Type B pancreatic cell (in vitro differentiated cells): ENCODE data around the gene RNF151. TPM values are rescaled to one million over a fixed set of nuclear protein-coding genes. Genes with fewer than 3 reads are reported as not detected.

Experiments
- DNase-seq: peaks from one replicate; pipeline ENCODE4 v3.0.0; 2021; ENCODE audit warnings: mixed read lengths; ENCODE audit not compliant: unreplicated experiment; ENCODE audit errors: extremely low spot score
- H3K27ac Mint-ChIP-seq: 2 replicates; pipeline ENCODE4 v1.8.0; 2021; ENCODE audit warnings: mild to moderate bottlenecking, mixed read lengths
- H3K27me3 Mint-ChIP-seq: 2 replicates; pipeline ENCODE4 v1.8.0; 2021; ENCODE audit warnings: mixed read lengths
- H3K36me3 Mint-ChIP-seq: 2 replicates; pipeline ENCODE4 v1.8.0; 2021; ENCODE audit warnings: mixed read lengths
- H3K4me1 Mint-ChIP-seq: one replicate; pipeline ENCODE4 v1.8.0; 2021; ENCODE audit warnings: mixed read lengths; ENCODE audit not compliant: unreplicated experiment
- H3K4me3 Mint-ChIP-seq: 2 replicates; pipeline ENCODE4 v1.8.0; 2021; ENCODE audit warnings: mild to moderate bottlenecking, mixed read lengths
- H3K9me3 Mint-ChIP-seq: 2 replicates; pipeline ENCODE4 v1.8.0; 2021; ENCODE audit warnings: mixed read lengths
- total RNA-seq: library from RNA; stranded (reverse); gene quantifications from 2 replicates; pipeline ENCODE4 v1.2.1, GENCODE V29; 2021; ENCODE audit warnings: low replicate concordance
- TF ChIP-seq, protein P1 (sequence below): fragments of 200-600 bp; sonication (generic); conservative IDR thresholded peaks from 2 replicates; pipeline ENCODE4 v1.5.0; 2021; ENCODE audit warnings: antibody characterized with exemption, mild to moderate bottlenecking

Gene RNF151
- total RNA-seq, 1 donor from 2014 or later: not detected

DNA sequence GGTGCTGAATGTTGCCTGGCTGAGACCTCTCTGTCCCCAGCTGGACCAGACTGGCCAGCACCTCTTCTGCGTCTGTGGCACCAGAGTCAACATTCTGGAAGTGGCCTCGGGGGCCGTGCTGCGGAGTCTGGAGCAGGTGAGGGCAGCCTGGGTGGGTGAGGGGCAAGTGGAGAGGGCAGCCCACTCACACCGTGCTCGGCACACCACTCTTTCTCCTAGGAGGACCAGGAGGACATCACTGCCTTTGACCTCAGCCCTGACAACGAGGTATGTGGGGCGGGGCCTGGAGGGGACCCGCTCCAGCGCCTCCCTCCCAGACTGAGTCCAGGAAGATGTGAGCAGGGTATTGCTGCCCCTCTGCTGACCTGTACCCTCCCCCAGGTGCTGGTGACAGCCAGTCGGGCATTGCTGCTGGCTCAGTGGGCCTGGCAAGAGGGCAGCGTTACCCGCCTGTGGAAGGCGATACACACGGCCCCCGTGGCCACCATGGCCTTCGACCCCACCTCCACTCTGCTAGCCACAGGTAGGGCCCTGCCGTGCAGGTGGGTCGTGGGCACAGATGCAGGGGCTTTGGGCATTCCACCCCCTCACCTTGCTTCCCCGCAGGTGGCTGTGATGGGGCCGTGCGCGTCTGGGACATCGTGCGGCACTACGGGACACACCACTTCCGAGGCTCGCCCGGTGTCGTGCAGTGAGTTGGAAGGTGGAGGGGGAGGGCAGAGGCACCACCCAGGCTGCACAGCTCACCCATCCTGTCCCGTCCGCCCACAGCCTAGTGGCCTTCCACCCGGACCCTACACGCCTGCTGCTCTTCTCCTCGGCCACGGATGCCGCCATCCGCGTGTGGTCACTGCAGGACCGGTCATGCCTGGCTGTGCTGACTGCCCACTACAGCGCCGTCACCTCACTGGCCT is 7.8 kb downstream of the RNF151 start:
- TF ChIP-seq, protein P1, sequence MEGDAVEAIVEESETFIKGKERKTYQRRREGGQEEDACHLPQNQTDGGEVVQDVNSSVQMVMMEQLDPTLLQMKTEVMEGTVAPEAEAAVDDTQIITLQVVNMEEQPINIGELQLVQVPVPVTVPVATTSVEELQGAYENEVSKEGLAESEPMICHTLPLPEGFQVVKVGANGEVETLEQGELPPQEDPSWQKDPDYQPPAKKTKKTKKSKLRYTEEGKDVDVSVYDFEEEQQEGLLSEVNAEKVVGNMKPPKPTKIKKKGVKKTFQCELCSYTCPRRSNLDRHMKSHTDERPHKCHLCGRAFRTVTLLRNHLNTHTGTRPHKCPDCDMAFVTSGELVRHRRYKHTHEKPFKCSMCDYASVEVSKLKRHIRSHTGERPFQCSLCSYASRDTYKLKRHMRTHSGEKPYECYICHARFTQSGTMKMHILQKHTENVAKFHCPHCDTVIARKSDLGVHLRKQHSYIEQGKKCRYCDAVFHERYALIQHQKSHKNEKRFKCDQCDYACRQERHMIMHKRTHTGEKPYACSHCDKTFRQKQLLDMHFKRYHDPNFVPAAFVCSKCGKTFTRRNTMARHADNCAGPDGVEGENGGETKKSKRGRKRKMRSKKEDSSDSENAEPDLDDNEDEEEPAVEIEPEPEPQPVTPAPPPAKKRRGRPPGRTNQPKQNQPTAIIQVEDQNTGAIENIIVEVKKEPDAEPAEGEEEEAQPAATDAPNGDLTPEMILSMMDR: no peak
- H3K27ac Mint-ChIP-seq: no peak overlapping the region
- no peak overlapping the region for H3K4me3 Mint-ChIP-seq

DNA sequence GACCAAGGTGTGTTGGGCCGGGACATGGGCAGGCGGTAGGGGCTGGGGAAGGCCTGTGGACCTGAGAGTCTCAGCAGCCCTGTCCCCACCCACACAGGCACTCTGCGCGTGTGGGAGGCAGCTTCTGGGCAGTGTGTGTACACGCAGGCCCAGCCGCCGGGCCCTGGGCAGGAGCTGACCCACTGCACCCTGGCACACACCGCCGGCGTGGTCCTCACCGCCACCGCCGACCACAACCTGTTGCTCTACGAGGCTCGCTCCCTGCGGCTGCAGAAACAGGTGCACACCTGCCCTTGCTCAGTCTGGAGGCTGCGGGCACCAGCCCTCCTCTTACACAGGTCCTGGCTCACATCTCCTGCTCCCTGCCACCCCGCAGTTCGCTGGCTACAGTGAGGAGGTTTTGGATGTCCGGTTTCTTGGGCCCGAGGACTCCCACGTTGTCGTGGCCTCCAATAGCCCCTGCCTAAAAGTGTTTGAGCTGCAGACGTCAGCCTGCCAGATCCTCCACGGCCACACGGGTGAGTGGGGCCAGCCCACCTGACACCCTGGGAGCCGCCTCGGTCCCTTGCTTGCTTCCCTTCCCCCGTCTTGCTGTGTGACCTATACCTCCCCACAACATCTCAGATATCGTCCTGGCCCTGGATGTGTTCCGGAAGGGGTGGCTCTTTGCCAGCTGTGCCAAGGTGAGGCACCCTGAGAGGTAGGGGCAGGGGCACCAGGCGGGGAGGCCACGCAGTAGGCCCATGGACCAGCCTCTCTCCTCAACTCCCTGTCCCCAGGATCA is 9.0 kb downstream of the RNF151 start:
- no peak for DNase-seq
- Mint-ChIP-seq H3K4me3 (no peak overlapping the region), H3K27ac (no peak overlapping the region), H3K27me3 (peaks cover 14% of the 10 kb centered on the region), H3K9me3 (no peaks in the 10 kb centered on the region), H3K36me3 (no peaks in the 10 kb centered on the region), H3K4me1 (peaks cover 16% of the 10 kb centered on the region)
- TF ChIP-seq, protein P1: no peak

More for the DNA sequence above, 7.8 kb downstream of the RNF151 start:
- Mint-ChIP-seq H3K36me3 (no peaks in the 10 kb centered on the region), H3K9me3 (no peaks in the 10 kb centered on the region), H3K4me1 (peaks cover 16% of the 10 kb centered on the region), H3K27me3 (peaks cover 2% of the 10 kb centered on the region)
- DNase-seq: no peak

DNA sequence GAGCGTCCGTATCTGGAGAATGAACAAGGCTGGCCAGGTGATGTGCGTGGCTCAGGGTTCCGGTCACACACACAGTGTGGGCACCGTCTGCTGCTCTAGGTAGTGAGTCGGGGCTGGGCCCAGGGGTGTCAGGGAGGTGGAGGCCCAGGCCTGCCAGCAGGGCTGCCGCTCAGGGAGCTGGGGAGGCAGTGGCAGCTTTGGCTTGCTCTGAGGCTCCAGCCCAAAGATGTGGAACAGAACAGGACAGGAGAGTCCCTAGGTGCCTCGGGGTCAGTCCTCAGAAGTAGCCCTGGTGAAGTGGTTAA is 9.5 kb downstream of the RNF151 start:
- Mint-ChIP-seq H3K4me3 (no peak overlapping the region), H3K27ac (no peak overlapping the region)
- TF ChIP-seq, protein P1: no peak

DNA sequence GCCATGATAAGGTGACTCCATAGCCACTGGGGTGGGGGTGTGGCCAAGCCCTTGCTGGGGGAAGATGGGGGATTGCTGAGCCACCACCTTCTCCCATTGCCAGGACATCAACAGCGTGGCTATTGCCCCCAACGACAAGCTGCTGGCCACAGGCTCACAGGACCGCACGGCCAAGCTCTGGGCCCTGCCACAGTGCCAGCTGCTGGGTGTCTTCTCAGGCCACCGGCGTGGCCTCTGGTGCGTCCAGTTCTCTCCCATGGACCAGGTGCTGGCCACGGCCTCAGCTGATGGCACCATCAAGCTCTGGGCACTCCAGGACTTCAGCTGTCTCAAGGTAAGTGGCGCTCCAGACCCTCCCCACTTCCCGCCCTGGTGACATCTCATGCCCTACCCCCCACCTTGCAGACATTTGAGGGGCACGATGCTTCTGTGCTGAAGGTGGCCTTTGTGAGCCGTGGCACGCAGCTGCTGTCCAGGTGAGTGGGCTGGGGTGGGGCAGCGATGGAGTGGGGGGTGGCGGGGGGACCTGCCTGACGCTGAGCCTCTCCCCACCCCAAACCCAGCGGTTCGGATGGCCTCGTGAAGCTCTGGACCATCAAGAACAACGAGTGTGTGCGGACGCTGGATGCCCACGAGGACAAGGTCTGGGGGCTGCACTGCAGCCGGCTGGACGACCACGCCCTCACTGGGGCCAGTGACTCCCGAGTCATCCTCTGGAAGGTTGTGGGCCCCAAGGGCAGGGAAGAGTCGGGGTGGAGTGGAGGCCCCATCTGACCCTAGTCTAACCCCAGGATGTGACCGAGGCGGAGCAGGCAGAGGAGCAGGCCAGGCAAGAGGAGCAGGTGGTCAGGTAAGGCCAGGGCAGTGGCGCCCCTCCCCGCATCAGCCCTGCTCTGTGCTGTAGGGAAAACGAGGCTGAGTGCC is 10.6 kb downstream of the RNF151 start:
- H3K9me3 Mint-ChIP-seq: no peaks in the 10 kb centered on the region
- peaks cover 30% of the 10 kb centered on the region for H3K27me3 Mint-ChIP-seq
- H3K4me3 Mint-ChIP-seq: no peak overlapping the region
- peaks cover 5% of the 10 kb centered on the region for H3K4me1 Mint-ChIP-seq
- no peak for DNase-seq
- H3K36me3 Mint-ChIP-seq: no peaks in the 10 kb centered on the region
- TF ChIP-seq, protein P1: no peak
- H3K27ac Mint-ChIP-seq: no peak overlapping the region

More for the DNA sequence above, 9.5 kb downstream of the RNF151 start:
- peaks cover 19% of the 10 kb centered on the region for H3K27me3 Mint-ChIP-seq
- H3K9me3 Mint-ChIP-seq: no peaks in the 10 kb centered on the region
- H3K36me3 Mint-ChIP-seq: no peaks in the 10 kb centered on the region
- peaks cover 13% of the 10 kb centered on the region for H3K4me1 Mint-ChIP-seq
- DNase-seq: no peak

DNA sequence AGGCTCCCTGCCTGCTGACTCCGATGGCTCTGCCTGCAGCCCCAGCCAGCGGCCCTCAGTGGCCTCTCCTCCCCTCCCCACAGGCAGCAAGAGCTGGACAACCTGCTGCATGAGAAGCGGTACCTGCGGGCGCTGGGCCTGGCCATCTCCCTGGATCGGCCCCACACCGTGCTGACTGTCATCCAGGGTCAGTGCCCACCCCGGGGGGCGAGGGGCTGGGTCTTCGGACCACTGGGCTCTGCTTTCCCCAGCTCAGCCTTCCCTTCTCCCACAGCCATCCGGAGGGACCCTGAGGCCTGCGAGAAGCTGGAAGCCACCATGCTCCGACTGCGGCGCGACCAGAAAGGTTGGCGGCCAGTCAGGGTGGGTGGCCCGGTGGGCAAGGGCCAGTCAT is 11.2 kb downstream of the RNF151 start:
- TF ChIP-seq, protein P1: no peak
- H3K9me3 Mint-ChIP-seq: no peaks in the 10 kb centered on the region
- no peak overlapping the region for H3K27ac Mint-ChIP-seq
- H3K36me3 Mint-ChIP-seq: no peaks in the 10 kb centered on the region
- no peak overlapping the region for H3K4me3 Mint-ChIP-seq
- H3K27me3 Mint-ChIP-seq: peaks cover 36% of the 10 kb centered on the region
- H3K4me1 Mint-ChIP-seq: peaks cover 2% of the 10 kb centered on the region
- no peak for DNase-seq
